HG03139 (cell line): Measurements from ENCODE around the gene TUBG2.
"Not testable (repeated sequence)": the region's sequence is repeated elsewhere in the genome, so short reads cannot be mapped to it uniquely, and the experiment has no call there.

Source experiments
- ATAC-seq: cut with Tn5 transposase; IDR thresholded peaks from one replicate; pipeline ENCODE4 v1.9.1; 2021; ENCODE audit not compliant: unreplicated experiment

The TUBG2 gene

GRCh38 chr17:42653179-42654124, 5.6 kb upstream of the TUBG2 start:
- ATAC-seq: no peak

GRCh38 chr17:42655528-42655927, 3.6 kb upstream of the TUBG2 start:
- ATAC-seq: no peak

GRCh38 chr17:42657824-42658588, 1.1 kb upstream of the TUBG2 start:
- no peak for ATAC-seq

GRCh38 chr17:42659932-42660274, 819 bp downstream of the TUBG2 start:
- not testable (repeated sequence) for ATAC-seq

DNA sequence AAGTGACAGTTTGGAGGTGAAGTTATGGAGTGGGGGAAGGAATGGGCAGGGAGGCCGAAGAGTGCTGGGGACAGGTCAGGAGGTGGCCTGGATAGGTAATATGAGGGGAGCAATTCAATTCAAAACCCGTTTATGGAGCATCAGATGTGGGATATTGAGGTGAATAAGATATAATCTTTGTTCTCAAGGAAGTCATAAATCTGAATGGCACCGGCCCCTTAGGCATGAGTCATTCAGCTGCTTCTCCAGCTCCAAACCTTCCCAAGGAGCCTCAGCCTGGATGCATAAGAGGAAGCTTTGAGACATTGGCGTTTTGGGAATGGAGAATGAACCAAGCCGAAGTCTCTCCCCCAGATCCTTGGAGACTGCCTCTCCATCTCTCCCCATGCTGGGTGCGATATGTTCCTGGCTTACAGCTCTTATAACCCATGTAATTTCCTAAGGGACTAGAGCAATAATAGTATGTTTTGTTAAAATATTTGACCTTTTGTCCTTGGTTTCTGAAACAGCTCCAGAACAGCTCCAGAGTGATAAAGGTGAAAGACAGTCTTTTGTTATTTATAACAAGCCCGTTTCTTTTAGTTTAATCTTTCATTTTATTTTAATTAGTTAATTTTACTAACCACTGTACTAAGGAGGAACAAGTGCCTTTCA, 1.7 kb downstream of the TUBG2 start:
- ATAC-seq: no peak

DNA sequence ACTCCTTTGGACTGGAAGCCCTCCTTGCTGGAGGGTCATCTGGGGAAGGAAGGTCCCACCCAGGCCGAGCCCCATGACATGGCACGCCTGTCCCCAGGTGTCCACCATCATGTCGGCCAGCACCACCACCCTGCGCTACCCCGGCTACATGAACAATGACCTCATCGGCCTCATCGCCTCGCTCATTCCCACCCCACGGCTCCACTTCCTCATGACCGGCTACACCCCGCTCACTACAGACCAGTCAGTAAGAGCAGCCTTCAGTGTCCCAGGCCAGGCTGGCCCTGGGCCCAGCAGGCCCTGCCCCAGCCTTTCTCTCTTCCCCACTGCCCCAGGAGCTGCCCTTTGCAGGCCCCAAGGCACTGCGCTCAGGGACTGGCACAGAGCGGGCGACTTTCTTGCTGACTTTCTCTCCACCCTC, 6.5 kb downstream of the TUBG2 start:
- ATAC-seq: no peak

DNA sequence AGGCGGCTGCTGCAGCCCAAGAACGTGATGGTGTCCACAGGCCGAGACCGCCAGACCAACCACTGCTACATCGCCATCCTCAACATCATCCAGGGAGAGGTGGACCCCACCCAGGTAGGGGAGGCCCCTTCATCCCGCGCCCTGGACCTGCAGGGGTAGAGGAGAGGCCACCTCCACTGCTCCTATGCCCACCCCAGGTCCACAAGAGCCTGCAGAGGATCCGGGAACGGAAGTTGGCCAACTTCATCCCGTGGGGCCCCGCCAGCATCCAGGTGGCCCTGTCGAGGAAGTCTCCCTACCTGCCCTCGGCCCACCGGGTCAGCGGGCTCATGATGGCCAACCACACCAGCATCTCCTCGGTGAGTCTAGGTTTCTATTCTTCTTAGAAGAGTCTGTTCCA, 7.0 kb downstream of the TUBG2 start:
- not testable (repeated sequence) for ATAC-seq

DNA sequence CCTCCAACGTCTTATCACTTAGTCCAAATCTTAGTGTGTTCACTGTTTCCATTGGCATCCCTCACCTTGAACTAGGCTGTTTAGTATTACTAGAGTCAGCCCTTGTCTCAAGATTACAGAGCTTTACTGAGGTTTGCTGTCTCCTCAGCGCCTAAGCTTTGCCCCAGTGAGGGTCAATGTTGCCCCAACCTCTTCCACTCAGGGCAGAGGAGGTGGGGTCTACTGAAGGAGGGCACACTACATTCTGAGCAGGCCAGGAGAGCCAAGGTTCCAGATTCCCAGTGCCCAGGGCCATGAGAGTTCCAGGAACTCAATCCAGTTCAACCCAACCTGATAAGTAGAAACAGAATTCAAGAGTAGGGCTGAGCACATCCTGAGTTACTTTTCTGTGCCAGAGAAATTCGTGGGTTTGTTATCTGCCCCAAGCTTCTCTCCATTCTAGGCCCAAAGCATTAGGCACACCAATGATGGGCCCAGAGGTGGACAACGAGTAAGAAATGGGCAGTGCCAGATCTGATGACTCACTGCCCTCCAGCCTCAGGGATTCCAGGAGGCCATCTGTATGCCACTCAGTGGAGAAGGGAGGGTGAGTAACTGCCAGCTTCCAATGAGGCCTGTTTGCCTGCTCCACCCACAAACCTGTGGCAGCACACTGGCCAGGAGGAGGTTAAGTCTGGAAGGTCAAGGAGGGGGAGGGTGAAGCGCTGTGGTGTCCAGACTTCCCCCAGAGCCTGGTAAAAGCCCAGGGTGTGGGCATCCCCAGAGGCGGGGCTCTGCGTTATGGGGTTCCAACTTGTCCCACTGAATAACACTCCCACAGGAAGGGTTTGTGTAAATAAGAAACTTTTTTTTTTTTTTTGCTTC, 8.2 kb downstream of the TUBG2 start:
- ATAC-seq: no peak

GRCh38 chr17:42669705-42669976, 10.6 kb downstream of the TUBG2 start:
- no peak for ATAC-seq

GRCh38 chr17:42669977-42670788, 11.1 kb downstream of the TUBG2 start:
- no peak for ATAC-seq

DNA sequence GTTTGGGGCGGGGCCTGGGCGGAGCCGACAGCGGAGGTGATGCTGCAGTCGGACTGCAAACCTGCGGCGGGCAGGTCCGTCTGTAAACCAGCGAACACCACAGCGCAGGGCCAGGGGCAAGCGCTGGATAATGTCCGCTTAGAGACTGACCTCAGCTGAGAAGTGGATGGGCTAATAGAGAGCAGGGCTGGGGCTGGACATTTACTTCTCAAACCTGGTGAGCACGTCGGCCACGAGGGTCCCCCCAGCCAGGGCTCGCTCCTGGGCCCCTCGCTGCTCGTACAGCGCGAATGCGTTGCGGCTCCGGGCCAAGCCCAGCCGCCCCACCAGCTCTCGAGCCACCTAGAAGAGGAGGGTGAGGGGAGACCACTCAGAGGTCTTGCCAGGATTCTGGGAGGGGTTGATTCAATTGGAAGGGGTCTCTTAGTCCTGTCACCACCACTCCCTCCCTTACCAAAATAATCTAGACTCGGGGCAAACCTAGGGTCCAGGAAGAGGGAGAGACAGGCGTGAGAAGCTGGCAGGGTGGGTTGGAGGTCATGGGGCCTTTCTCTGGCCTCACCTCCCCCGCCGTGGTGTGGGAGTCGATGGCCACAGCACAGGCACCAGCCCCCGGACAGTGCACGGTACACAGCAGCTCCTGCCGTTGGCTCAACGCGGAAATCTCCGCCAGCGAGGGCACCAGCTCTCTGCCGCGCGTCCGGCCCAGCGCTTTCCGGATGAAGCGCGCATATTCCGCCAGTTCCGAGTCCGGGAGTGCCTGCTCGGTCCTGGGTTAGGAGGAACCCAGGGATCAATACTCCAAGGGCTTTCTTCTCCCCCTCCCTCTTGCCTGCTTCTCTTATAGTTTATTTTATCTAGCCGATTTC, 11.9 kb downstream of the TUBG2 start:
- ATAC-seq: no peak

GRCh38 chr17:42672038-42672437, 13.0 kb downstream of the TUBG2 start:
- ATAC-seq: no peak

GRCh38 chr17:42673266-42673884, 14.3 kb downstream of the TUBG2 start:
- no peak for ATAC-seq

GRCh38 chr17:42673885-42674754, 15.0 kb downstream of the TUBG2 start:
- no peak for ATAC-seq

DNA sequence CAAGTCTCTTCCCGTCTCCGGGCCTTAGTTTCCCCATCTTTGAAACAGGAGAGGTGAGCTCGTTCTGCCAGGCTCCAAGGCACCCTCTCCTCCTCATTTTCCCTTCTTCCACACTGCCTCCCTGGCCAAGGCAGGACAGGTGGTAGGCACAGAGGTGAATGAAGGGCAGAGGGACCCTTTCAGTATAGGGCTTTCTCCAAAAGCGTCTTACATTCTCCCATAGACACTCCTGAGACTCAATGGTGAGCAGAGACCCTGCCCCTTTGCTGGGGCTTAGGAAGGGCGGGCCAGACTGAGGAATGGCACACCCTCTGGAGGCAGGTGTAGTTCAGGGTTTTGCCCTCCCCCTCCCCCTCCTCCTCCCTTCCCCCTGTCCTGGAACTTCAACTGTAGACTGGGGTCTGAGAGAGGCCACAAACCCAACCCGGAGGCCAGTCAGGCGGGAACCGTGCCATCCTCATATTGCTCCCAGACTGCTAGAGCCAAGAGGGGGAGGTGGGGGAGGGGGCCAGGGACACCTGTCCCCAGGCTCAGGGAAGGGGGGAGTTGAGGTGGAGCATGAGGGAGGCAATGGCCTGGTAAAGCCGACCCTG, 15.8 kb downstream of the TUBG2 start:
- ATAC-seq: no peak

- ATAC-seq: no peak
Measured at GRCh38 chr17:42675348-42675964, 16.4 kb downstream of the TUBG2 start.

- no peak for ATAC-seq
Measured at GRCh38 chr17:42675965-42676423, 16.9 kb downstream of the TUBG2 start.
